ENCODE results near the gene USP32.
A peak's percentile ranks its signal among the peaks of the same experiment; 100 is the strongest.

DNA sequence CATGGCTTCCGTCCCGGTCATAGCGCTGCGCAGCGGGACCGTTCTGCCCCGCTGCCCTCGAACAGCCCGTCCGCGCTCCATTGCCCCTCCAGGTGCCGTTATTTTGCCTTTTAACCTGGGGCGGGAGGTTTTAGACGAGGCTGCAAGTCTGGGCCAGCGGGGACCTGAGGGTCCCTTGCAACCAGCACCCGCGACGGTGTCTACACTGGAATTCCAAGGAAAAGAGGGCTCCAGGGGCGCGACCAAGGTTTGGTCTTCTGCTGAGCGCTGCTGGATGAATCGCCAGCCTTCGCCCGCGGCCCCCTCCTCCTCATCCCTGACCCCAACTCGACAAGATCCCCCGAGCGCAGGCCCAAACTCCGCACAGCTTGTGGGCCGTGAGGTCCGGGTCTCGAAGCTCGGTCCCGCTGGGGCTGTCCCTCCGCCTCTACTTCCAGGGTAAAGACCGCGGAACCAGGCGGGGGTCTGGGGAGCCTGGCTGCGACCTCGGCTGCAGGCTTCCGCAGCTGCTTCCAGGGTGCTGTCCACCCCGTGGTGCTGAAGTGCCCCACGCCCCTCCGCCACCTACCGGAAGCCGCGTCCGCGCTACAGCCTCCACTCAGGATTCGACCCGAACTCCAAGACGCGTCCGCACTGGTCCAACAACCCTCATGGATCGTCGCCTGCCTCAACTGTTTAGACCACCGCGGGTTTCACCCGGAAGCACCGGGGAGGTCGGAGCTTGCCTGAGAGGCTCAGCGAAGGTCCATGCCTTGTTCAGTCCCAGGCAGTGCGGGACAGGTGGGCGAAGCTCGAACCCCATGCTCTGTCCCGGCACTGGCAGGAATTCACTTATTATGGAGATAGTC, 252.3 kb downstream of the USP32 start:
- TF ChIP-seq POLR2A (IDR thresholded peaks at IDR 0.05), result no peak
- TF ChIP-seq, protein P1, sequence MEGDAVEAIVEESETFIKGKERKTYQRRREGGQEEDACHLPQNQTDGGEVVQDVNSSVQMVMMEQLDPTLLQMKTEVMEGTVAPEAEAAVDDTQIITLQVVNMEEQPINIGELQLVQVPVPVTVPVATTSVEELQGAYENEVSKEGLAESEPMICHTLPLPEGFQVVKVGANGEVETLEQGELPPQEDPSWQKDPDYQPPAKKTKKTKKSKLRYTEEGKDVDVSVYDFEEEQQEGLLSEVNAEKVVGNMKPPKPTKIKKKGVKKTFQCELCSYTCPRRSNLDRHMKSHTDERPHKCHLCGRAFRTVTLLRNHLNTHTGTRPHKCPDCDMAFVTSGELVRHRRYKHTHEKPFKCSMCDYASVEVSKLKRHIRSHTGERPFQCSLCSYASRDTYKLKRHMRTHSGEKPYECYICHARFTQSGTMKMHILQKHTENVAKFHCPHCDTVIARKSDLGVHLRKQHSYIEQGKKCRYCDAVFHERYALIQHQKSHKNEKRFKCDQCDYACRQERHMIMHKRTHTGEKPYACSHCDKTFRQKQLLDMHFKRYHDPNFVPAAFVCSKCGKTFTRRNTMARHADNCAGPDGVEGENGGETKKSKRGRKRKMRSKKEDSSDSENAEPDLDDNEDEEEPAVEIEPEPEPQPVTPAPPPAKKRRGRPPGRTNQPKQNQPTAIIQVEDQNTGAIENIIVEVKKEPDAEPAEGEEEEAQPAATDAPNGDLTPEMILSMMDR (IDR thresholded peaks at IDR 0.05), result peak in 1 of 3 donors; percentile 24
